T-helper 1 cell treated with Interleukin-12 subunit alpha and Interleukin-12 subunit beta and Interleukin-4 antibody, amounts not matched to agents 30 μg/mL and 1 μg/mL, for 36 hours (primary cell): Measurements from ENCODE around the gene CDK9.

Experiments
- H3K27ac Mint-ChIP-seq: one replicate; pipeline ENCODE4 v1.8.0; 2021; ENCODE audit warnings: mild to moderate bottlenecking, mixed read lengths
- H3K27me3 Mint-ChIP-seq: one replicate; pipeline ENCODE4 v1.8.0; 2021; ENCODE audit warnings: low read depth, mixed read lengths
- H3K36me3 Mint-ChIP-seq: one replicate; pipeline ENCODE4 v1.8.0; 2021; ENCODE audit warnings: low read depth, mixed read lengths
- H3K4me1 Mint-ChIP-seq: one replicate; pipeline ENCODE4 v1.8.0; 2021; ENCODE audit warnings: low read depth, mixed read lengths
- H3K4me3 Mint-ChIP-seq: one replicate; pipeline ENCODE4 v1.8.0; 2021; ENCODE audit warnings: mild to moderate bottlenecking, moderate library complexity, mixed read lengths
- H3K9me3 Mint-ChIP-seq: one replicate; pipeline ENCODE4 v1.8.0; 2021; ENCODE audit warnings: mixed read lengths

The CDK9 gene

GRCh38 chr9:127813686-127814226 lies 27.9 kb downstream of the CDK9 start:
- Mint-ChIP-seq H3K4me1 (no peaks in the 10 kb centered on the region), H3K27me3 (no peaks in the 10 kb centered on the region), H3K4me3 (no peak overlapping the region), H3K9me3 (no peaks in the 10 kb centered on the region), H3K36me3 (peaks cover 25% of the 10 kb centered on the region), H3K27ac (no peak overlapping the region)

- H3K27me3 Mint-ChIP-seq: no peaks in the 10 kb centered on the region
- H3K9me3 Mint-ChIP-seq: no peaks in the 10 kb centered on the region
- no peaks in the 10 kb centered on the region for H3K4me1 Mint-ChIP-seq
- no peak overlapping the region for H3K4me3 Mint-ChIP-seq
- H3K27ac Mint-ChIP-seq: no peak overlapping the region
- H3K36me3 Mint-ChIP-seq: peaks cover 24% of the 10 kb centered on the region
These were observed 29.0 kb downstream of the CDK9 start for GRCh38 chr9:127814619-127815511.

- Mint-ChIP-seq H3K36me3 (peaks cover 21% of the 10 kb centered on the region), H3K4me1 (no peaks in the 10 kb centered on the region), H3K9me3 (no peaks in the 10 kb centered on the region)
These were observed 29.9 kb downstream of the CDK9 start for GRCh38 chr9:127815512-127816361.

GRCh38 chr9:127816362-127816725 lies 30.5 kb downstream of the CDK9 start:
- H3K4me1 Mint-ChIP-seq: no peaks in the 10 kb centered on the region
- no peak overlapping the region for H3K4me3 Mint-ChIP-seq
- H3K9me3 Mint-ChIP-seq: no peaks in the 10 kb centered on the region
- H3K36me3 Mint-ChIP-seq: peaks cover 21% of the 10 kb centered on the region
- H3K27ac Mint-ChIP-seq: no peak overlapping the region
- no peaks in the 10 kb centered on the region for H3K27me3 Mint-ChIP-seq

More at GRCh38 chr9:127815512-127816361, 29.9 kb downstream of the CDK9 start:
- Mint-ChIP-seq H3K4me3 (no peak overlapping the region), H3K27ac (no peak overlapping the region), H3K27me3 (no peaks in the 10 kb centered on the region)

DNA sequence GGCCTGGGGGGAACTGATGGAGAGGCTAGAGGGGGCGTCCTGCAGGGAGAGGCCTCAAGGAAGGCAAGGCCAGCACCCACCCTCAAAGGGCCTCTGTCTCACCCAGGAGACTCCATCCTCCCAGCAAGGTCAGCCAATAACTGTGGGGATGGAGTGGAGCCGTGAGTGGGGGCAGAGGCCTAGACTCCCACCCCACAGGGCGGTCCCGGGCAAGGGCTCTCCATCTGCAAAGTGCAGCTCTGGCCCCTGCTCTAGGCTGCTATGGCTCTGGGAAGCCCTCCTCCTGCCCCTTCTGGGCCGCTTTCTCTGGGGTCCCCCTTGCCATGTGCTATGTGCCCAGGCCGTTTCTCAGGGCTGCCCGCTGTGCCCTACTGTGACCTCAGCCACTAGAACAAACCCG lies 30.9 kb downstream of the CDK9 start:
- H3K27ac Mint-ChIP-seq: peak overlapping the region; percentile 62
- H3K4me3 Mint-ChIP-seq: no peak overlapping the region
- peaks cover 19% of the 10 kb centered on the region for H3K36me3 Mint-ChIP-seq
- no peaks in the 10 kb centered on the region for H3K4me1 Mint-ChIP-seq
- H3K9me3 Mint-ChIP-seq: no peaks in the 10 kb centered on the region
- no peaks in the 10 kb centered on the region for H3K27me3 Mint-ChIP-seq

GRCh38 chr9:127817881-127818434 lies 32.1 kb downstream of the CDK9 start:
- no peak overlapping the region for H3K4me3 Mint-ChIP-seq
- H3K4me1 Mint-ChIP-seq: no peaks in the 10 kb centered on the region
- peaks cover 18% of the 10 kb centered on the region for H3K36me3 Mint-ChIP-seq
- H3K9me3 Mint-ChIP-seq: no peaks in the 10 kb centered on the region
- no peaks in the 10 kb centered on the region for H3K27me3 Mint-ChIP-seq
- no peak overlapping the region for H3K27ac Mint-ChIP-seq

- Mint-ChIP-seq H3K27ac (peak overlapping the region; percentile 26), H3K4me1 (no peaks in the 10 kb centered on the region), H3K4me3 (no peak overlapping the region), H3K36me3 (peaks cover 15% of the 10 kb centered on the region), H3K9me3 (no peaks in the 10 kb centered on the region), H3K27me3 (no peaks in the 10 kb centered on the region)
These were observed 32.7 kb downstream of the CDK9 start for GRCh38 chr9:127818574-127818973.

- Mint-ChIP-seq H3K4me3 (no peak overlapping the region), H3K27ac (no peak overlapping the region), H3K36me3 (peaks cover 11% of the 10 kb centered on the region), H3K4me1 (no peaks in the 10 kb centered on the region), H3K27me3 (no peaks in the 10 kb centered on the region), H3K9me3 (no peaks in the 10 kb centered on the region)
These were observed 36.3 kb downstream of the CDK9 start for GRCh38 chr9:127822108-127822507.

GRCh38 chr9:127825319-127826051 lies 39.7 kb downstream of the CDK9 start:
- Mint-ChIP-seq H3K36me3 (peaks cover 12% of the 10 kb centered on the region), H3K4me3 (no peak overlapping the region), H3K27me3 (no peaks in the 10 kb centered on the region), H3K4me1 (no peaks in the 10 kb centered on the region), H3K27ac (no peak overlapping the region), H3K9me3 (no peaks in the 10 kb centered on the region)

DNA sequence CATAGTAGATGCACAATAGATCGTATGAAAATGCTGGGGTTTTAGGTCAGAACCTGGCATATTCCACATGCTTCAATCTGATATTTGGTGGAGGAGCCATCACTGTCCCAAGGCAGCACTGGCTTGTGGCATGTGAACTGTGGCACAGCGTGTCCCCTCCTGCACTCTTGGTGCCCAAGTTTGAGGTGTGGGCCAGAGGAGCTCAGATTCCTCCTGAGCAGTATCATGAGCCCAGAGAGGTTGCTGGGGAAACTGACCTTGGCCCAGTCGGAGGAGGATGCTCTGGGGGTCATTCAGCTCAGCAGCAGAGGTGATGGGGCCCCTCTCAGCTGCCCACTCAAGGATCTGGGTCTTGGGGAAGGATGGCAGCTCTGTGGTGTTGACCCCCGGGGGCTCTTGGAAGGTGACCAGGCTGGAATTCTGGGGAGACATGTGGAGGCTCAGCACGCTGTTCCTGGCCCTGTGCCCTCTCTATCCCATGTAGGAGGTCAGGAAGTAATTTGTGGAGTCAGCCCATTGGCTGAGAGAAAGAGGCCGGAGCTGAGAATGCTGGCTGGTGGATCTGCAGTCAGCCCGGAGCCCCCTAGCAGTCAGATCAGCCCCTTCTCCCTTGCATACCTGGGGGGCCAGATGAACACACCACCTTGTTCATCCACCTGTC lies 40.5 kb downstream of the CDK9 start:
- H3K36me3 Mint-ChIP-seq: peaks cover 12% of the 10 kb centered on the region
- no peaks in the 10 kb centered on the region for H3K4me1 Mint-ChIP-seq
- no peak overlapping the region for H3K27ac Mint-ChIP-seq
- H3K27me3 Mint-ChIP-seq: no peaks in the 10 kb centered on the region
- no peak overlapping the region for H3K4me3 Mint-ChIP-seq
- H3K9me3 Mint-ChIP-seq: no peaks in the 10 kb centered on the region

DNA sequence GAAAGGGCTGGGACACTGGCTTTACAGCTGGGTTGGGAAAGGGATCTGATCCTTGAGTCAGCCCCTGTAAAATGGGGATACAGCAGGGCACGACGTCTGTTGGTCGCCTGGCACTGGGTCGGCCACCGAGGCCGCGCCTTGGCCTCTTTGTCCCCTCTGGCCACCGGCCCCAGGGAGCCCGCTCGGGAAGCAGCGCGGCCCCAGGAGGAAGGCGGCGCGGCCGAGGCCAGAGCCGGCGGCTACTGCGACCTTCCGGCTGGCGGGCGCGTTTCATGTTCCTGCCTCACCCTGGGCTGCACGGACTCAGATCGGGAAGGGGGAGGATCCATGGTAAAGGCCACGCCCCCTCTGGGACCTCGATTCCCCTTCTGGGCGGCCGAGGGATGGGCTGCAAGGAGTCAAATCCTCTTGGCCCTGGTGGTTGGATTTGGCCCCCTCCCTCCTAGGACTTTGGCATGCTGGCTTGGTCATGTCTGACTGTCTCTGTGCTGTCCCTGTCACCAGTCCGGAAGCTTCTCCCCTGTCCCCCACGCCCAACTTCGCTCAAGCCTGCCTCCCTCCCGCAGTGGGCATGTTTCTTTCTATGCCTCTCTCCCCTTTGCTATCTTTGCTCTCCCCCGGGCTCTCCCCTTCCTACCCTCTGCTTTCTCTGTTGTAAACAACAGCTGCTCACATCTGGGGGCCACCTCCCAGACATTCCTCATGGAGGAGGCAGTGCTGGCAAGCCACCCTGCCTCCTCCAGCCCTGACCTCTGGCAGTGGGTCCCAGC lies 42.6 kb downstream of the CDK9 start:
- H3K27me3 Mint-ChIP-seq: no peaks in the 10 kb centered on the region
- H3K27ac Mint-ChIP-seq: no peak overlapping the region
- H3K4me3 Mint-ChIP-seq: no peak overlapping the region
- H3K4me1 Mint-ChIP-seq: peaks cover 3% of the 10 kb centered on the region
- H3K9me3 Mint-ChIP-seq: no peaks in the 10 kb centered on the region
- H3K36me3 Mint-ChIP-seq: peaks cover 12% of the 10 kb centered on the region

DNA sequence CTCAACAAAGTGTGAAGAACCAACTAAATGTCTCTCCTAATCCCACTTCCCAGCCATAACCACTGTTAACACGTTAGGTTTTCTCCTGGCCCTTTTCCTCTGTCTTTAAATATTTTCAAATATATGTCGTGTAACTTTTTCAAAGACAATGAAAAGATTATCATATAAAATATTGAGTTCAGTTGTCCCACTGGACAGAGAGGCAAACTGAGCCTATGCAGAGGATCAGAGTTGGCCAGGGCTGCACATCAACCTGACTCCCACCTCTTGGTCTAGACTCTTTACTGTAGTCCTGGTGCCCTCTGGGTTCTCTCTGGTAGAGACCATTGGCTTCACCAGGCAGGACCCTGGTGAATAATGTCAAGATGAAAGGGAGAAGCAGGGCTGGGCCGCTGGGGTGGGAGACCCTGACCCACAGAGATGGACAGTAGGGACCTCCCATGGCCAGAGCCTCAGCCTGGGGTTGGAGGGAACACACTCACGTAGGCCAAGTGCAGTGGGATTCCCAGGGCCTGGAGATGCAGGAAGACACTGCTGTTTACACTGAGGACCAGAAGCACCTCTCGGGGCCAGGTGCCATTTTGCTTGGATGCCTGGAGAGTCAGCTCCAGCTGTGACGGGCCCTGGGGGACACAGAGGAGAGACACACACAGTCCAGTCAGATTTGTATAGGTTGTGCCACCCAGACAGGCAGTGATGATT lies 43.5 kb downstream of the CDK9 start:
- Mint-ChIP-seq H3K4me3 (no peak overlapping the region), H3K27ac (peak overlapping the region; percentile 31), H3K27me3 (no peaks in the 10 kb centered on the region), H3K36me3 (peaks cover 12% of the 10 kb centered on the region), H3K9me3 (no peaks in the 10 kb centered on the region), H3K4me1 (peaks cover 3% of the 10 kb centered on the region)
